ENCODE measurements around the gene POU2AF1. TPM values are rescaled to one million over a fixed set of nuclear protein-coding genes. Genes with fewer than 3 reads are reported as not detected.

POU2AF1 gene
- polyA plus RNA-seq, 1 donor from 2014 or later: not detected

DNA sequence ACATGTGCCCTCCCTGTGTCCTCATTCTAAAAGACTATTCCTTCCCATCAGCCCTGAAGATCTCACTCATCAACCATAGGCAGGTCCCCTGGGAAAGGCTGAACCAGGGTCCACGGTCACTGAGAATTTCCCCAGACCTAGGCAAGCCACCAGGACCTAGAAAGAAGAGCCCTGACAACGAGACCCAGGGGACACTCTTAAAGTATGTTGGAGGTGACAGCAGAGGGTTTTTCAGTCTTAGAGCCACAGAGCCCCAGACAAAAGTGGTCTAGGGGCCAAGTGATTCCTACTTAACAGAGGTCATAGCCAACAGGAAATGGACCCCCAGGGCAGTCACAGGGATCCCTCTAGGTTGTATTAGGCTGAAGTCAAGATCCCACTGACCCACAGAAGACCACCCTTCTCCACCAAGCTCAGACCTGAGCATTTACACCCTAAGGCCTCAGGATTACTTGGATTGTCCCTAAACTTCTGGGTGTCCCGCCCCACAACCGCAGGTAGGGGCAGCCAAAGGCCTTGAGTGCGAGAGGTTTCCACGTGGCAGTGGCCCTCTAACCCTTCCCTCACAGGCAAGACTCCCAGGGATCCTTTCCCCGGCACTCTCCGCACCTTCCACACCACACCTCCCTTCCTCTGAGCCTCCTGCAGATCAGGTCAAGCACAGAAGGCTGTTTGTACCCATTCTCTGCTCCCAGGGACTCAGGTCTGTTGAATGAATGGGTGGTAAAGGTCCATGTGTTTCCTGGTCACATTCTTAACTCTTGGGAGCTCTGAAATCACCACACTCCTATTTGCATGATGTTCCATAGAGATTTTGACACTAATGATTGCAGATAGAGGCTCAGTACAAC is 12.3 kb downstream of the POU2AF1 start:
- Histone ChIP-seq H3K36me3 (ENCODE audit: insufficient read depth, low read length) (no peaks in the 10 kb centered on the region), H4K20me1 (ENCODE audit: insufficient read depth) (no peaks in the 10 kb centered on the region), H3K79me2 (replicated peaks; ENCODE audit: insufficient read depth, low read length) (no peaks in the 10 kb centered on the region), H3K4me3 (ENCODE audit: low read length) (no peak overlapping the region), H3K4me2 (ENCODE audit: low read length) (no peak overlapping the region), H3K9me3 (ENCODE audit: low read length) (no peaks in the 10 kb centered on the region), H3K9me2 (ENCODE audit: insufficient read depth, low read length) (no peaks in the 10 kb centered on the region), H3K9ac (ENCODE audit: low read length) (no peak overlapping the region), H3K27me3 (ENCODE audit: insufficient read depth, low read depth, low read length) (no peaks in the 10 kb centered on the region), H3F3A (ENCODE audit: insufficient read depth, low read length, poor library complexity, severe bottlenecking) (no peaks in the 10 kb centered on the region), H3K27ac (ENCODE audit: low read length) (no peak overlapping the region), H2AFZ (ENCODE audit: low read depth, low read length) (no peak overlapping the region)
- TF ChIP-seq EP300 (conservative IDR thresholded peaks at IDR 0.05; ENCODE audit: poor library complexity, severe bottlenecking) (no peak), POLR2AphosphoS5 (IDR thresholded peaks at IDR 0.05) (no peak), MXI1 (conservative IDR thresholded peaks at IDR 0.05; ENCODE audit: poor library complexity, severe bottlenecking) (no peak), RAD21 (conservative IDR thresholded peaks at IDR 0.05) (no peak), TAF1 (IDR thresholded peaks at IDR 0.05; ENCODE audit: low read depth) (no peak), EZH2 (IDR thresholded peaks at IDR 0.05; ENCODE audit: borderline replicate concordance, insufficient read depth, low read length, poor library complexity, severe bottlenecking) (no peak), SMC3 (conservative IDR thresholded peaks at IDR 0.05; ENCODE audit: poor library complexity) (no peak)
- TF ChIP-seq, protein P1, sequence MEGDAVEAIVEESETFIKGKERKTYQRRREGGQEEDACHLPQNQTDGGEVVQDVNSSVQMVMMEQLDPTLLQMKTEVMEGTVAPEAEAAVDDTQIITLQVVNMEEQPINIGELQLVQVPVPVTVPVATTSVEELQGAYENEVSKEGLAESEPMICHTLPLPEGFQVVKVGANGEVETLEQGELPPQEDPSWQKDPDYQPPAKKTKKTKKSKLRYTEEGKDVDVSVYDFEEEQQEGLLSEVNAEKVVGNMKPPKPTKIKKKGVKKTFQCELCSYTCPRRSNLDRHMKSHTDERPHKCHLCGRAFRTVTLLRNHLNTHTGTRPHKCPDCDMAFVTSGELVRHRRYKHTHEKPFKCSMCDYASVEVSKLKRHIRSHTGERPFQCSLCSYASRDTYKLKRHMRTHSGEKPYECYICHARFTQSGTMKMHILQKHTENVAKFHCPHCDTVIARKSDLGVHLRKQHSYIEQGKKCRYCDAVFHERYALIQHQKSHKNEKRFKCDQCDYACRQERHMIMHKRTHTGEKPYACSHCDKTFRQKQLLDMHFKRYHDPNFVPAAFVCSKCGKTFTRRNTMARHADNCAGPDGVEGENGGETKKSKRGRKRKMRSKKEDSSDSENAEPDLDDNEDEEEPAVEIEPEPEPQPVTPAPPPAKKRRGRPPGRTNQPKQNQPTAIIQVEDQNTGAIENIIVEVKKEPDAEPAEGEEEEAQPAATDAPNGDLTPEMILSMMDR (IDR thresholded peaks at IDR 0.05; ENCODE audit: poor library complexity, severe bottlenecking): no peak

DNA sequence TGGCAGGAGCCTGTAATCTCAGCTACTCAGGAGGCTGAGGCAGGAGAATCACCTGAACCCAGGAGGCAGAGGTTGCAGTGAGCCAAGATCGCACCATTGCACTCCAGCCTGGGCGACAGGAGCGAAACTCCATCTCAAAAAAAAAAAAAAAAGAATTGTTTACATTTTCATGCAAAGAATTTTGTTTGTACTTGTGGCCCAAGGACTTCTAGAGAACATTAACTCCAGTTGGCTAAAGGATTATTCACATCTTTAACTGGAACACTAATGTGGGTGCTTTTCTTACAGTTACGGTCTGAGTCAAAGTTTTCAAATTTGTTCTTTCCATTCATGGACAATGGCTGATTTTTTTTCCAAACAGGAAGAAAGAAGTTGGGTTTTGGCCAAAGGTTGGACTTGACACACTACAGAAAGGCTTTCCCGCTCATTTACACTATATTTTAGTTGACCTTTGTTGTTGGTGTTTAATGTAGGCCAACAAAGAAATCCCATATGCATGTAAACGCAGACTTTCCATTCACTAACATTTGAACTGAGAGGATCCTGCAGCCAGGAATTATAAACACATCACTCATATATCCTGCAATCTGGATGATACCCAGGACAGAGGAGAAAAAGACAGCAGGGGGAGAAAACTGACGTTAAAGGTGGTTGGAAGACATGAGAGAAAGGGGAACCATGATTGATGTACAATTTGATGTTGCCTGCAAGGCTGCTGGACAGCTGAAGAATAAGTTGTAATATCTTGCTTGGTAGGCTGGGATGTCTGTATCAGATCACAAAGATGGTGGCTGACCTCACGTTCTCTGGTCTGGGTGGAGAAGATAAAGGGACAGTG is 13.1 kb downstream of the POU2AF1 start:
- Histone ChIP-seq H3K4me2 (ENCODE audit: low read length) (no peak overlapping the region), H2AFZ (ENCODE audit: low read depth, low read length) (no peak overlapping the region), H3K9ac (ENCODE audit: low read length) (no peak overlapping the region), H3K9me3 (ENCODE audit: low read length) (no peaks in the 10 kb centered on the region), H4K20me1 (ENCODE audit: insufficient read depth) (no peaks in the 10 kb centered on the region), H3F3A (ENCODE audit: insufficient read depth, low read length, poor library complexity, severe bottlenecking) (no peaks in the 10 kb centered on the region), H3K9me2 (ENCODE audit: insufficient read depth, low read length) (no peaks in the 10 kb centered on the region), H3K79me2 (replicated peaks; ENCODE audit: insufficient read depth, low read length) (no peaks in the 10 kb centered on the region), H3K4me3 (ENCODE audit: low read length) (no peak overlapping the region), H3K27me3 (ENCODE audit: insufficient read depth, low read depth, low read length) (no peaks in the 10 kb centered on the region), H3K27ac (ENCODE audit: low read length) (no peak overlapping the region), H3K36me3 (ENCODE audit: insufficient read depth, low read length) (no peaks in the 10 kb centered on the region)
- TF ChIP-seq EP300 (conservative IDR thresholded peaks at IDR 0.05; ENCODE audit: poor library complexity, severe bottlenecking) (no peak), SMC3 (conservative IDR thresholded peaks at IDR 0.05; ENCODE audit: poor library complexity) (no peak), MXI1 (conservative IDR thresholded peaks at IDR 0.05; ENCODE audit: poor library complexity, severe bottlenecking) (no peak), EZH2 (IDR thresholded peaks at IDR 0.05; ENCODE audit: borderline replicate concordance, insufficient read depth, low read length, poor library complexity, severe bottlenecking) (no peak), RAD21 (conservative IDR thresholded peaks at IDR 0.05) (no peak), TAF1 (IDR thresholded peaks at IDR 0.05; ENCODE audit: low read depth) (no peak), POLR2AphosphoS5 (IDR thresholded peaks at IDR 0.05) (no peak)
- TF ChIP-seq, protein P2, sequence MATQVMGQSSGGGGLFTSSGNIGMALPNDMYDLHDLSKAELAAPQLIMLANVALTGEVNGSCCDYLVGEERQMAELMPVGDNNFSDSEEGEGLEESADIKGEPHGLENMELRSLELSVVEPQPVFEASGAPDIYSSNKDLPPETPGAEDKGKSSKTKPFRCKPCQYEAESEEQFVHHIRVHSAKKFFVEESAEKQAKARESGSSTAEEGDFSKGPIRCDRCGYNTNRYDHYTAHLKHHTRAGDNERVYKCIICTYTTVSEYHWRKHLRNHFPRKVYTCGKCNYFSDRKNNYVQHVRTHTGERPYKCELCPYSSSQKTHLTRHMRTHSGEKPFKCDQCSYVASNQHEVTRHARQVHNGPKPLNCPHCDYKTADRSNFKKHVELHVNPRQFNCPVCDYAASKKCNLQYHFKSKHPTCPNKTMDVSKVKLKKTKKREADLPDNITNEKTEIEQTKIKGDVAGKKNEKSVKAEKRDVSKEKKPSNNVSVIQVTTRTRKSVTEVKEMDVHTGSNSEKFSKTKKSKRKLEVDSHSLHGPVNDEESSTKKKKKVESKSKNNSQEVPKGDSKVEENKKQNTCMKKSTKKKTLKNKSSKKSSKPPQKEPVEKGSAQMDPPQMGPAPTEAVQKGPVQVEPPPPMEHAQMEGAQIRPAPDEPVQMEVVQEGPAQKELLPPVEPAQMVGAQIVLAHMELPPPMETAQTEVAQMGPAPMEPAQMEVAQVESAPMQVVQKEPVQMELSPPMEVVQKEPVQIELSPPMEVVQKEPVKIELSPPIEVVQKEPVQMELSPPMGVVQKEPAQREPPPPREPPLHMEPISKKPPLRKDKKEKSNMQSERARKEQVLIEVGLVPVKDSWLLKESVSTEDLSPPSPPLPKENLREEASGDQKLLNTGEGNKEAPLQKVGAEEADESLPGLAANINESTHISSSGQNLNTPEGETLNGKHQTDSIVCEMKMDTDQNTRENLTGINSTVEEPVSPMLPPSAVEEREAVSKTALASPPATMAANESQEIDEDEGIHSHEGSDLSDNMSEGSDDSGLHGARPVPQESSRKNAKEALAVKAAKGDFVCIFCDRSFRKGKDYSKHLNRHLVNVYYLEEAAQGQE (IDR thresholded peaks at IDR 0.05; ENCODE audit: borderline replicate concordance): no peak
- TF ChIP-seq, protein P1 (IDR thresholded peaks at IDR 0.05; ENCODE audit: poor library complexity, severe bottlenecking): no peak
